ENCODE measurements around the gene TMEM255B. TPM values are rescaled to one million over a fixed set of nuclear protein-coding genes. Genes with fewer than 3 reads are reported as not detected.

The TMEM255B gene
- total RNA-seq, 1 experiment from 2014 or later = not detected

- TF ChIP-seq, protein P1, sequence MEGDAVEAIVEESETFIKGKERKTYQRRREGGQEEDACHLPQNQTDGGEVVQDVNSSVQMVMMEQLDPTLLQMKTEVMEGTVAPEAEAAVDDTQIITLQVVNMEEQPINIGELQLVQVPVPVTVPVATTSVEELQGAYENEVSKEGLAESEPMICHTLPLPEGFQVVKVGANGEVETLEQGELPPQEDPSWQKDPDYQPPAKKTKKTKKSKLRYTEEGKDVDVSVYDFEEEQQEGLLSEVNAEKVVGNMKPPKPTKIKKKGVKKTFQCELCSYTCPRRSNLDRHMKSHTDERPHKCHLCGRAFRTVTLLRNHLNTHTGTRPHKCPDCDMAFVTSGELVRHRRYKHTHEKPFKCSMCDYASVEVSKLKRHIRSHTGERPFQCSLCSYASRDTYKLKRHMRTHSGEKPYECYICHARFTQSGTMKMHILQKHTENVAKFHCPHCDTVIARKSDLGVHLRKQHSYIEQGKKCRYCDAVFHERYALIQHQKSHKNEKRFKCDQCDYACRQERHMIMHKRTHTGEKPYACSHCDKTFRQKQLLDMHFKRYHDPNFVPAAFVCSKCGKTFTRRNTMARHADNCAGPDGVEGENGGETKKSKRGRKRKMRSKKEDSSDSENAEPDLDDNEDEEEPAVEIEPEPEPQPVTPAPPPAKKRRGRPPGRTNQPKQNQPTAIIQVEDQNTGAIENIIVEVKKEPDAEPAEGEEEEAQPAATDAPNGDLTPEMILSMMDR (IDR thresholded peaks at IDR 0.05; ENCODE audit: unreplicated experiment) = no peak
- no peak overlapping the region for H3K4me3 Mint-ChIP-seq (ENCODE audit: low read depth, unreplicated experiment)
- no peak for DNase-seq
- no peaks in the 10 kb centered on the region for H3K36me3 Mint-ChIP-seq (ENCODE audit: insufficient read depth, unreplicated experiment)
- CTCF ChIA-PET = interaction anchor here (0.8 kb wide), 1 partner anchor 336 kb away, joined by 3 read pairs; no protein-coding TSS in a partner anchor
- H3K4me1 Mint-ChIP-seq (ENCODE audit: low read depth, unreplicated experiment) = no peaks in the 10 kb centered on the region
- no peak overlapping the region for H3K27ac Mint-ChIP-seq (ENCODE audit: unreplicated experiment)
- peaks cover 11% of the 10 kb centered on the region for H3K27me3 Mint-ChIP-seq (ENCODE audit: unreplicated experiment)
- intact Hi-C loops (cut with micrococcal nuclease; ENCODE audit: unreplicated experiment) = no loop called here
- no TSS peak for BruUV-seq (replicated peaks)
- H3K9me3 Mint-ChIP-seq (ENCODE audit: low read depth, unreplicated experiment) = no peaks in the 10 kb centered on the region
Measured at GRCh38 chr13:113864273-113864890, 105.4 kb downstream of the TMEM255B start.

- CTCF ChIA-PET = no interaction called here
- H3K27me3 Mint-ChIP-seq (ENCODE audit: unreplicated experiment) = peaks cover 11% of the 10 kb centered on the region
Measured at GRCh38 chr13:113865427-113865826, 106.4 kb downstream of the TMEM255B start.

More at GRCh38 chr13:113865427-113865826, 106.4 kb downstream of the TMEM255B start:
- Mint-ChIP-seq H3K36me3 (ENCODE audit: insufficient read depth, unreplicated experiment) (no peaks in the 10 kb centered on the region), H3K4me3 (ENCODE audit: low read depth, unreplicated experiment) (no peak overlapping the region), H3K27ac (ENCODE audit: unreplicated experiment) (no peak overlapping the region), H3K4me1 (ENCODE audit: low read depth, unreplicated experiment) (no peaks in the 10 kb centered on the region), H3K9me3 (ENCODE audit: low read depth, unreplicated experiment) (no peaks in the 10 kb centered on the region)
- TF ChIP-seq, protein P1 (IDR thresholded peaks at IDR 0.05; ENCODE audit: unreplicated experiment) = no peak
- no TSS peak for BruUV-seq (replicated peaks)
- no peak for DNase-seq
- intact Hi-C loops (cut with micrococcal nuclease; ENCODE audit: unreplicated experiment) = no loop called here

Other genes with a start within 250 kb of the TMEM255B start
- gene TFDP1, start 174.5 kb upstream of the TMEM255B start, total RNA-seq (2022) = 31.4 and 33.9 TPM in 2 replicates
- gene ATP4B, start 101.0 kb upstream of the TMEM255B start, total RNA-seq (2022) = not detected in 2 replicates
- not detected in 2 replicates for gene GRK1, start 92.0 kb upstream of the TMEM255B start, total RNA-seq (2022)
- 0.42 and 0.83 TPM in 2 replicates for gene GAS6, start 104.8 kb downstream of the TMEM255B start, total RNA-seq (2022)
- gene C13orf46, start 214.8 kb downstream of the TMEM255B start, total RNA-seq (2022) = 0.29 and 0.33 TPM in 2 replicates